ENCODE measurements around the gene THEM4.
"Not testable (repeated sequence)": the region's sequence is repeated elsewhere in the genome, so short reads cannot be mapped to it uniquely, and the experiment has no call there.

Gene THEM4

DNA sequence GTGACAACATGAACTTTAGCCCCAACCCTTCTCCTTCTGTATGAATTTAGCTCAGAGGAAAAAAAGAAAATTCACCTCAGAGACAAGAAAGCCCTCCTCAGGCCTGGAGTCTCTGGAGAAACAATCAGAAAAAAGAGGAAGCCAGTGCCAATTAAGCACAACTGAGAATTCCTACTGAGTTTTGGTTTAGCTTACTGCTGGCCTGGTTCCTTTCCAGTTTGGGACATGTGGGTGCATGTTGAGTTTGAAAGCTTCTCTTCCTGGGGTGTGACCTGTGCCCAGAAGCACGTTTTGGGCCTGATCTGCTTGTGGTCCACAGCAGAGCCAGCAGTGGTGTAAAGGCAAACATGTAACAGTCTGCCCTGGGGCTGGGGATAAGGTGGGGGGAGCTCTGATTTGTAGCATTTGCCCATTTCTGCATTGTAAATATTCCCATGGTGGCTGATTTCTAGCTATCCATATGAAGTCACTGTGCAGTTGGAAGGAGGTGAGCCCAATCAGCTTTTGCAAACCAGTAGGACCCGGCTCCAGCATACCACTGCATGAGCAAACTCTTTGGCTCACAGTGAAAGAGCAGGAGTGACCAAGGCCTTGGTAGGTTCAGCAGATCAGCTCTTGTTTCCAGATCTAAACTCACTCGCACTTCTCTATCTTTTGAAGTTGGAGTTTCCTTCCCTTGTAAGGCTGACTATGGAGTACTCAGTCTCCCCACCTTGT lies 51.1 kb downstream of the THEM4 start:
- DNase-seq: peak; percentile 33

DNA sequence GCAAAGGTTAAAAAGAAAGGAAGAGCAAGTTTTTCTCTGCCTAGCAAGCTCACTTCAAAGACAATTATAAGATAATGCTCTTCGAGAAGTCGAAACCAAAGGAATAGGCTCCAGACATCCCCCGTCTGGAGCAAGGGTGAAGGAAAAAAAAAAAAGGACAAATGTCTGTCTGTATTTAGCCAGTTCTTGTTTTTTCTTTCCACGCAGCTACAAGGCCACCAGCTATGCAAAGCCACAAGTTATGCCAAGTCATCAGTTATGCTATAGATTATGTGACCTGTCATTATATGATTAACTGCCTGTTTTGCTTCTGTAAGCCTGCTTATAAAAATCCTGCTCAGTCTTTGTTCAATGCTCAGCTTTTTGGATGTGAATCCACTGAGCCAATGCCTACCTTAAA lies 53.4 kb downstream of the THEM4 start:
- peak; percentile 78 for DNase-seq

DNA sequence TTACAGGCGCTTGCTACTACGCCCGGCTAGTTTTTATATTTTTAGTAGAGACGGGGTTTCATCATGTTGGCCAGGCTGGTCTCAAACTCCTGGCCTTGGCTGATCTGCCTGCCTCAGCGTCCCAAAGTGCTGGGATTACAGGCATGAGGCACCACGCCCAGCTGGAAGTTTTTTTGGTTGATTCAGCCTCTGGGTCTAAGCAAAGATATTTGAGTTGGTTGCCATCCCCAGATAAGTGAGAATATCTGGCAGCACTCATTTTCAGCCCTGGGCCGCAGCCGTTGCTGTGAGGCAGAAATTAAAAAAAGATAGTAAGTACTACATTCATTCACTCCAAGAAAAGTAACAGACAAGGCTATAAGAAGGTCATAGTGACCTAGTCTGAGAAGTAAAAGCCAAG lies 53.8 kb downstream of the THEM4 start:
- DNase-seq: not testable (repeated sequence)

DNA sequence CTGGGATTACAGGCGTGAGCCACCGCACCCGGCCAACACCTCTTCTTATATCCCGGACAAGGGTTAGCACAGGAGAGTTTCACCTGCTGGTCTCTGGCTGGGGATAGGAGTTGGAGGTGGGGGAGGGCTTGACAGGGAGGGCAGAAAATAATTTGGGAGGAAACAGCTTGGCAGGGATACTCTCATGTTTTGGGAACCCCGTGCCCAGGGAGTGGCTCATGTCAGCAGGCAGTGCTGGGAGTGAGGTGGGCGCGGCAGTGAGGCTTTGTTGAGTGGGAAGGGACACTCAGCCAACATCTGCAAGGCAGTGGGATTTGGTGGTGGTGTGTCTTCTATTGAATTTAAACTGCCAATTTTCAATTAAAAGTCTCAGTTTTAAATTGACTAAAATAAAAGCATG lies 54.7 kb downstream of the THEM4 start:
- DNase-seq: no peak

DNA sequence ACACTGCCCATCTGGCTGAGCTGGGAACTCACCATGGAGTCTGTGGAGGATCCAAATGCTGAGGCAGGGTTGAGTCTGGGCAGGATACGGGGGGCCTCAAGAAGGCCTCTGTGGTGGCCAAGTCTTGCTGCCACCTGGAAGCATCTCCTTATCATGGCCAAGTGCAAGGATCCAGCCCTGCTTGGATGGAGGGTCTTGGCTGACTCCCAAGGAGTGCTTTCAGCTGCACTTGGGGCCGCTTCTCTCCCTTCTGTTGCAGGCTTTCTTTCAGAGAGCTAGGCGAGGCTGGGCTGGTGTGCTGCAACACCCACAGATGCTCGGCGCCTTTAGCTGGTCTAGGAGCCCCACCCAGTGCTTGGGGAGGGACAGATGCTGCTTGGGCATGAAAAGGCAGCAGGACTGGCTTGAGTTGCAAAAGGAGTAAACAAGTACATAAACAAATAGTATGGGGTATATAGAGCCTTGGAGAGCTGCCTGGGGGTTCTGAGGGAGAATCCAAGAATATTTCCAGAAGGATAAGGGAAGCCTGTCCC lies 55.8 kb downstream of the THEM4 start, which contains the start of gene THEM5:
THEM5 (minus strand) TSS at position 302 of the 533 bp plus-strand sequence; CDS start at position 155, 147 bp downstream.
- DNase-seq: no peak

DNA sequence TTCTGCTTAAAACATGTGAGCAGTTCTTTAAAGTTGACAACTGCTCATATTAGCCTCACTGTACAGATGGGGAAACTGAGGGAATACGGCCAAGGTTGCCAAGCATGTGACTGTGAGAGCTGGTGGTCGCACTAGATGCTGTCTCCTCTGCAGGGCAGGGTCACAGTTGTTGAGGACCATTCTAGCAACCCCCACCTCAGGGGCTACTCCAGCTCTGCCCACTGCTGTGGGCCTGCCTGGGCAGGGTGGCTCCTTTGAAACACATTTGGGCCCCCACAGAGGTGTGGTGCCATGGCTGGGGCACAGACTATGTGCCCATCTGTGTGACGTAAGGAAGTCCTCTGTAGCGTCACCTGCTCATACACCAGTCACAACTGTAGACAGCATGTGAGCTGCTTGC lies 56.6 kb downstream of the THEM4 start:
- DNase-seq: no peak

DNA sequence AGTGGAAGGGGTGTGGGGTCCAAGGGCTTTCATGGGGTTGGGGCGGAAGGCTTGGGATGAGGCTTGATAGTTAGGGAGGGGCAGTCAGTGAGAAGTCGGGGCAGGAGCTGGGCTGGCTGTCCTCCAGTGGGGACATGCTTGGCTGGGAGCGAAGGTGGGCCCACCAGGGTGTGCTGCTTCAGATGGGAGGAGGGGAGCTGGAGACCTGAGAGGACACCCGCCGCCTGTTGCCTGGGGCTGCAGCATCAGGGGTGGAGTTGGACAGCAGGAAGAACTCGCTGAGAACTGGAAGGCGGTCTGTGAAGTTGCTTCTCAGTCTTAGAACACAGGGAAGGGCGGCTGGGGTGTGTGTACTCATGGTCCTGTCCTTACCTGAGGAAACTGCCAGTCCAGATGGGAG lies 57.4 kb downstream of the THEM4 start:
- no peak for DNase-seq

DNA sequence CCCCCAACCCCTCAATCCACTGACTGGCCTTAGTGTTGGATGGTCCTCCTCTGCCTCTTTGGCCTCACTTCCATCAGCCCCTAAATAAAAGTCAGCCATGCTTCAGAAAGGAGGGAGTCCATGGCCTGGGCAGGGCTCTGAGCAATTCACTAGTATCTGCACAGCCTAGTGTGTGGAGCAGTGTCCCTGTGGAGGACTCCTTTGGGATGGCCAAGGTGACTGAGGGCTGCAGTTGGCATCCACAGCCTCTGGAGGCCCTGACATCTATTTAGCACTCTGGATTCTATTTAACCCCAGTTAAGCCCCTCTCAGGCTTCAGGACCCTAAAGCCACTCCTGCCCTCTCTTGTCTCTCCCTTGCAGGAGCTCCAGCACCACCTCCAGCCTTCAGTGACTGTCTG lies 59.4 kb downstream of the THEM4 start:
- no peak for DNase-seq

DNA sequence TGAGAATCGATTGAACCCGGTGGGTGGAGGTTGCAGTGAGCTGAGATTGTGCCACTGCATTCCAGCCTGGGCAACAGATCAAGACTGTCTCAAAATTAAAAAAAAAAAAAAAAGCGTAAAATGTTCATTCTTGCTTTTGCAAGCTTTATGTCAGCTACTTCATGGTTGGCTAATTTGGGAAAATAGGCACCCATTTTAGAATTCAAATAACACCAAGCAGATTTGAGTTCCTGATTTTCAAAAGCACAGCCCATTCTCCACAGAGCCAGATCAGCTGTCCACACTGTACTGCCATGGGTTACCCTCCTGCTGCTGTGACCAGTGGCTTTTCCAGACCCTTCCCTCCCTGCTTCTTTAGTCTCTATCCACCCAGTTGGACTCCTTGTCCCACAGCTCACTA lies 60.2 kb downstream of the THEM4 start:
- no peak for DNase-seq

DNA sequence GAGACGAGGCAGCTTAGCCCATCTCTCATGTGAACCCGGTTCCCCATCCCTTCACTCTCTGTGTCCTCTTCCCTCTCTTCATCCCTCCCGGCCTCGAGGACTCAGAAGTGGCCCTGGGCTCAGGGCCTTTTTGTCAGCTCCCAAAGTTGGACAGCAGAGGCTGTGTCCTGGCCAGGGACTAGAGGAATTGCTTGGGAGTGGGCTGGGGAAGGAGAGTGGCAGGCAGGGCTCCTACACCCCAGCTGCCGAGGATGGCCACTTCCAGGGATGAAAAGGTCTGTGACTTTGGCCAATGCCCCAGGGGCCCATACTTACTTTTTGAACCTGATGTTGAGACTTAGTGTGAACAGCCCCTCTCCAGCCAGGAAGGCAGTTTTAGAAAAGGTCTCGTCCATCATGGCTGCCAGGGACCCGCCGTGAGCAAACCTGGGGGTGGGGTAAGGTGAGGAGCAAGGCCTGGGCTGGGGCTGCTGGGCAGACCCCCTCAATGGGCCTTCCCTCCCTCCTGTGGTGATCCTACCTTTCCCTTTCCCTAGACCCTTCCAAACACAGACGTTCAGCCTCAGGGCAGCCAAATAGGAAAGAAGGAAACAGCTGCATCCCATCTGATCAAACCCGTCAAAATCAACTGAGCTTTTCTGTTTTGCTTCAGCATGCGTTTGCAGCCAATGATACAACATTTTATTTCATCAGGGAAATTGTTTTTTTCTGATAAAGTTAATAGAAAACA lies 61.3 kb downstream of the THEM4 start:
- no peak for DNase-seq

DNA sequence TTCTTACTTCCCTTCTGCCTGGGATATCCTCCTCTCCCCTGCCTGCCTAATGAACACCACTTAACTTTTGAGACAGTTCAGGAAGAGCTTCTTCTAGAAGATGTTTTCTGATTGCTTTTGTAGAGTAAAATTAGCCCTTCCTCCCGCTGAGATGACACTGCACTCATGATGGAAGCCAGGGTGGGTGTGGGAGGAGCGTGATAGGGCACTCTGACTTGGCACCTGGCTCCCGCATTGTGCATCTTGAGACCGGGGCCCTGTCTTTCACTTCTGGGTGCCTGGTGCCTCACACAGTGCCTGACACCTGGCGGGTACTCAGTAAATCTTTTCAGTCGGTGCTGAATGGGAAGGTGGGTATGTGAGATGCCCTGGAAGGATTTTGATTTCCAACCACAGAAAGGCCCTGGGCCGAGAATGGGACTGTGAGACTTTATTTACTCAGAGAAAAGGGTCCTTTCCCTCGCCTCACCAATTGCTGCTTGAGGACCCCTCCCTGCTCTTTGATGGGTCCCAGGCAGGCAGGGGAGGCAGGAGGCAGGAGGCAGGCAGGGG lies 62.5 kb downstream of the THEM4 start:
- no peak for DNase-seq

DNA sequence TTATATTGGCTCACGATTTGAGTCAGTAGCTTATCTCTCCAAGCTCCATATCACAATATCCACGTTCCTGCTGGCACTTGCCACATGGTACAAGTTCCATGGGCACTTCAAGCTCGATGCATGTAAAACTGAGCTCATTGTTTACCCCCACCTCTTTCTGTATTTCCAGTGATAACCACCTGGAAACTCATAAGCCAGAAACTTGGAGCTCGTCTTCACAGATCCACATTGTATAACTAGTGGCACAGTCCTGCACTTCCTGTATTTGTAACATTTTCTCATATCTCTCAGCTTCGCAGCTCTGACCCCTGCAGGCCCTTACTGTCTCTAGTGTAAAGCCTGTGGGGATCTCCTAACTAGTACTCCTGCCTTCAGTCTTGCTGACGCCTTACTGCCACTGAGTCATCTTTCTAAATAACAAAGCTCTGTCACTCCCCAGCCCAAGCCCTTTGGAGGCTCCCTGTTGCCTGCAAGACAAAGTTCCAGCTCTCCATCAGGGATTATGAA lies 63.2 kb downstream of the THEM4 start:
- DNase-seq: peak; percentile 81

DNA sequence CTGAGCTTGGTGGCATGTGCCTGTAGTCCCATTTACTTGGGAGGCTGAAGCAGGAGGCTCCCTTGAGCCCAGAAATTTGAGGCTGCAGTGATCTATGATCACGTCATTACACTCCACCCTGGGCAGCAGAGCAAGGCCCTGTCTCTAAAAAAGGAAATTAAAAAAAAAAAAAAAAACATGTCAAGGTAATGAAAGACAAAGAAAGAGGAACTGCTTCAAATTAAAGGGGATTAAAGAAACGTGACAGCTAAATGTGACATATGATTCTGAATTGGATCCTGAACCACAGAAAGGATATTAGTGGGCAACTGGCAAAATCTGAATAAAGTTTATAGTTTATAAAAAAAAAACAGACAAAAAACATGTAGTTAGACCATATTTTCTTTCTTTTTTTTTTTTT lies 65.9 kb downstream of the THEM4 start:
- DNase-seq: peak; percentile 49

DNA sequence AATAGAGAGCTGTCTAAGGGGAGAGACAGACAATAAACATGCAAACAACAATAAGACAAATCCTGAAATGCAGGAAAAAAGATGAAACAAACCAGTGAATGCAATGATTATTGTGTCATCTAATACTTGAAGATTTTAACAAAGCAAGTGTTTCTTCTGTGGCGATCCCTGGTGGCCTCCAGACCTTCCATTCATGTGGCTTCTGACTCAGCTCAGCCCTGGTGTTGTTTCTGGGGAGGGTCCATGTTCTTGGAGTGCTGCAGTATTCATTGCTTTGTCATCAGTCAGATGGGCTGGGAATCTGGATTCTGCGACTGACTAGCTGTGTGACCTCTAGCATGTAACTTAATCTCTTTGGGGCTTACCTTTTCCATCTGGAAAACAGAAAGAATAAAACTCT lies 68.2 kb downstream of the THEM4 start:
- no peak for DNase-seq

DNA sequence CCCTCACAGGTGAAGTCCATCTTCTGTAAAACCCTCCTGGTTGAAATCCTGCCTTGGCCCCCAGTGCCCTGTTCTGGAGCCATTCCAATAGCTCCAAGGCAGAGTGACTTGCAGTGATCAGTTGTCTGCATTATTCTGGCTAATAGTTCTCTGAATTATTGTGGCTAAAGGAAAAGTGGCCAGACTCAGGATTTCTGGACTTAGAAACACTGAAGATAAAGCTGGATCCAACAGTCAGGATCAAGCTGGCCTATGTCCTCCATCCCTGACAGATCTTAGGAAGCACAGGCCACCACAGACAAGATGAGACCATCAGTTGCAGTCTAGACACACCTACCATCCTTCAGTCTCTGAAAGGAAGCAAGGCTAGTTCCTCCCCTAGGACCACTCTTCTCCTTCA lies 68.9 kb downstream of the THEM4 start:
- DNase-seq: no peak

DNA sequence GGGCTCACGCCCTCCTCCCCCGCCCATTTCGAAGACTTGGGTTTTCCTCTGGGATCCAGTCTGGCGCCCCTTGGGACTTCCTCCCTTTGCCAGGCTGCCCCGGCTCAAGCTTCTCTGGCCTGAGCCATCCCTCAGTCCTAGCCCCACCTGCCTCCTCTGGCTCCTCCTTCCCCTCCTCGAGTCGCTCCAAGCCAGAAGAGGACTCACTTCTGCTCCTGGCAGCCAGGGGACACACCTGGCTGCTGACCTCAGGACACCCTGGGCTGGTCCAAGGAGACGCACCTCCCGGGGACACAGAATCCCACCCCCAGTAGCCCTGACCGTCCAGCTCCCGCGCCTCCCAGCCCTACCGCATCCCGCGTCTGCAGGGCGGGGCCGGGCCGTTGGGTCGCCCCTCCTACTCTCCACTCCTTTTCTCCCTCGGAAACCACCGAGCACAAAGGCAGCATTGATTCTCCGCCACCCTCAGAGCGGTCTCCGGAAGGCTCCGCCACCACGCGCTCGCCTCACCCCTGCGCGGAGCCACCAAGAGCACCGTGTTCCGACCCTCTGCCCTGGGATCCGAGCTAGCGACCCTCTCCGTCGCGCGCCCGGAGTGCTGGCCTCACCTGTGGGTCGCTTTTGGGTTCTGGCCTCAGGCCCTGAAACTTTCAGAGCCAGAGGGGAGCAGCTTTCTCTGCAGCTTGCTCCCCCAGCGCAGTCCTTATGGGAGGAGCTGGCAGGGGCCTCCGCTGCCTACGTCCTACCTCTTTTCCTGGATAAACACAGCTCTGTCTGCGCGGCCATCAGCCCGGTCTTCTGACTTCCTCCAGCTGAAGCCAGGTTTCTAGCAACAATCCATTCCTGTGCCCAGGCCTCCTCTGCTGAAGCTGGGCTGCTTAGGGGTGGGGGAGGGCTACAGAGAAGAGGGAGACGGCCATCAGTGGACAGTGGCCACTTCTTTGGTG lies 69.6 kb downstream of the THEM4 start, which contains the start of gene C2CD4D:
C2CD4D (minus strand) TSS at position 364 of the 947 bp plus-strand sequence. CDS start 831 bp downstream, outside the sequence.
- no peak for DNase-seq

DNA sequence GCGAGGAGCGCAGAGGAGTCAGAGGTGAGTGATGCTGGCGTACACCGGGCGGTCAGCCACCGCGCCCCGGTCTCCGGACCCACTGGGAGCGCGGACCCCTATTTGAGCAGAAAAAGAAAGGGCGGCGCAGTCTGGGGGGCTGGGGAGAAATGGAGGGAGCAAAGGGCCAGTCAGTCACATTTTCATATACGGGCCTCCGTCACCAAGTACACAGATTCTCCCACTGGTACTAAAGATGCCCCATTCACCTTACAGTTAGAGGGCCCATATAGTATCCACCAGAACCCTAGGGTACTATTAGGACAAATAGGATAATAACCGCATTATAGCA lies 70.3 kb downstream of the THEM4 start:
- no peak for DNase-seq

DNA sequence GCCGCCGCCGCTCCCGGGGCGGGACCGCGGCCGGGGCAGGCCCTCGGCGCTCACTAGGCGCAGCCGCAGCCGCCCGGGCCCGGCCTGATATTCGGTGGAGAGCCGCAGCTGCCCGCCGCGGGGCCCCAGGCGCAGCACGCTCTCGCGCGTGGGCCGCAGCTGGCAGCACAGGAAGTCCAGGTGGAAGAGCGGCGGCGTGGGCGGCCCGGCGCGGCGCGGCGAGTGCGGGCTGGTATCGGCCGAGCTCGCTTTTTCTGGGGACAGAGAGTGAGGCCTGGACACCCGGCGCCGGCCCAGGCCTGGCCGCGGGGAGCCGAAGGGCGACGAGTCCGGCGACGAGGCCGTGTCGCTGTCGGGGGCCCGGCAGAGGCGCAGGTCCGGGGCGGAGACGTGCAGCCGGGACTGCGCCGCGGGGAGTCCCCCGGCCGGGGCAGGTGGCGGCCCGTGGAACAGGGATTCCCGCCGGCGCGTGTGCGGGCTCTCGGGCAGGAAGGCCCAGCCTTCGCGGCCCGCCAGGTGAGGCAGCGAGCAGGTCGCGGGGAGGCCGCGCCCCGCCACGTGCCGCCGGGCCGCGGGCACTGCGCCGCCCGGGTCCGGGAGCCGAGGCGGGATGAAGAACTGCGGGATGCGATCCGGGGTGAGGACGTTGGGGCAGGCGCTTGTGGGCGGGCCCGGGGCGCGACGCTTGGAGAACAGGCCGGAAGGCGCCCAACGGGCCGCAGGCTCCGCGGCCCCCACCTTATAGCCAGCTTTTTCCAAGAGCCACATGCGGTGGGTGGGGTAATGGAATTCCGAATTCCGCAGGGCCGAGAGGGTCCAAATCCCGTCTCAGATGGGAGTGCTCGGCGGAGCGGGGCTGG lies 70.9 kb downstream of the THEM4 start:
- DNase-seq: no peak

DNA sequence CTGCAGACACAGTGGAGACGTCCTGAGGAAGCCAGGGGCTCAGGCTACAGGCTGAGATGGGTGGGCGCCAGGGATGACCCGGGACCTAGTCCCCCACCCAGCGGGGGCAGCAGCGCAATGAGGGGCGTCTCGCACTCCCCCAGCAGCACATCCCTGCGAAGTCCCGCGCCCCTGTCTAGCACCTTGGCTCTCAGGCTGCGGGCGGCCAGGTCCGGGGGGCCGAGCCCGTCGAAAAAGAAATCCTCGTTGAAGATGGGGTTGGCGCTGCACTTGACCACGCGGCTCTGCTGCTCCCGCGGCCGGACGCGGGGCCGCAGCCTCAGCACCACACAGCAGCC lies 71.5 kb downstream of the THEM4 start:
- DNase-seq: no peak

DNA sequence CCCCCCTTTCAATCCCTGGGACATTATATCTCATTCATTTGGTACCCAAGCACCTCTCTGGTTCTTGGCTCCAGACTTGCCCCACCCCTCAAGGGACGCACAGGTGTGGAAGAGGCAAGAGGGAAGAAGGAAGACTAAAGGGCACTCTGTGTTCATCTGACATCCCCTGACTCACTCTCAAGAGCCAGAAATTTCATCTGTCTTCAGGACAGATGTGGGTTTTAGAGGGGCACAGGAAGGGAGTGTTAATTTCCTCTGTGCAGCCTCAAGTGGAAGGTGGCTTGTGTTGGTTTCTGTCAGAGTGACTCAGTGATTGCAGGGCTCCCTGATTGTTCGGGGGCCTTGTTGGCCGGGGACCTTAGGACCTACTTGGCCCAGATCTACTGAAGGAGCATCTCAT lies 72.1 kb downstream of the THEM4 start:
- DNase-seq: no peak

DNA sequence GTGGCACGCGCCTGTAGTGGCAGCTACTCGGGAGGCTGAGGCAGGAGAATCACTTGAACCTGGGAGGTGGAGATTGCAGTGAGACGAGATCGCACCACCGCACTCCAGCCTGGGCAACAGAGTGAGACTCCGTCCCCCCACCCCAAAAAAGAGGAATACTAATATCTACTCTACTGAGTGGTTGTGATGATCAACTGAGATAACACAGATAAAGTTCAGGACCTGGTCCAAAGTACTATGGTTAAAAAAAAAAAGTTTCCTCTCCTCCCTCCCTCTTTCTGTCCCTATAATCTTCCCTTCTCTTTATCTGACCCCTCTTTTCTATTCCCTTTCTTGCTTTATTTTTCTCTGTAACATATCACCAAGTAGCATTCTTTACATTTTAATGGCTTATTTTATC lies 73.7 kb downstream of the THEM4 start:
- no peak for DNase-seq

DNA sequence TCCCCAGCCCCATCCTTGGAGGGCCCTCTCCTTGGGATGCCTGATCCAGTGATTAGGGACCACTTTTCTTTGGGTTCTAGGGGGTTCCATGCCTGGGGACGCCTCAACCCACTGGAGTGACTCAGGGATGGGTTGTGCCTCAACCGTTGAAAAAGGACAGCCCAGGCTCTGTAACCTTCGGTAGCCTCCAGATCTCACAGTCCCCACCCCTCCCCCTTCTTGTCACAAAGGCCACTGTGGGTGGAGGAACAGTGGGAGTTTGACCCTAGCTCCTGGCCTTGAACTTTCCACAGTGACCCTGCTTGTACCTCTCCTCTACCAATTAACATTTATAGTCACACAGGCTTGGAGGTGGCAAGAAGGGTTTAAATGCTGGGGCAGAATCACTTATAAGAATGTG lies 75.1 kb downstream of the THEM4 start:
- no peak for DNase-seq
